Osteocyte (in vitro differentiated cells): Measurements from ENCODE around the gene TCF7L1. TPM values are rescaled to one million over a fixed set of nuclear protein-coding genes. Genes with fewer than 3 reads are reported as not detected.
"Not testable (repeated sequence)": the region's sequence is repeated elsewhere in the genome, so short reads cannot be mapped to it uniquely, and the experiment has no call there.

Experiments
- DNase-seq: peaks from one replicate; pipeline ENCODE4 v3.0.0; 2021; ENCODE audit warnings: mixed read lengths; ENCODE audit not compliant: unreplicated experiment; ENCODE audit errors: extremely low spot score
- H3K27ac Mint-ChIP-seq: one replicate; pipeline ENCODE4 v1.8.0; 2021; ENCODE audit warnings: mild to moderate bottlenecking, mixed read lengths; ENCODE audit not compliant: unreplicated experiment
- H3K27me3 Mint-ChIP-seq: one replicate; pipeline ENCODE4 v1.8.0; 2021; ENCODE audit warnings: mixed read lengths; ENCODE audit not compliant: unreplicated experiment
- H3K36me3 Mint-ChIP-seq: one replicate; pipeline ENCODE4 v1.8.0; 2021; ENCODE audit warnings: mixed read lengths; ENCODE audit not compliant: unreplicated experiment
- H3K4me1 Mint-ChIP-seq: one replicate; pipeline ENCODE4 v1.8.0; 2021; ENCODE audit warnings: mixed read lengths; ENCODE audit not compliant: unreplicated experiment
- H3K4me3 Mint-ChIP-seq: one replicate; pipeline ENCODE4 v1.8.0; 2021; ENCODE audit warnings: mild to moderate bottlenecking, moderate library complexity, mixed read lengths; ENCODE audit not compliant: unreplicated experiment
- H3K9me3 Mint-ChIP-seq: one replicate; pipeline ENCODE4 v1.8.0; 2021; ENCODE audit warnings: mixed read lengths; ENCODE audit not compliant: unreplicated experiment
- CTCF ChIP-seq: fragments of 200-600 bp; sonication (generic); IDR thresholded peaks from 2 replicates; pipeline ENCODE4 v1.5.0; 2021; ENCODE audit warnings: antibody characterized with exemption, mild to moderate bottlenecking, moderate library complexity
- total RNA-seq: library from RNA; stranded (reverse); gene quantifications from 2 replicates; pipeline ENCODE4 v1.2.1, GENCODE V29; 2021

The TCF7L1 gene
- total RNA-seq, 1 donor from 2014 or later: 31.8 TPM

GRCh38 chr2:85194780-85195480, 61.7 kb downstream of the TCF7L1 start:
- peaks cover 4% of the 10 kb centered on the region for H3K36me3 Mint-ChIP-seq
- no peak for TF ChIP-seq CTCF
- H3K4me1 Mint-ChIP-seq: peaks cover 8% of the 10 kb centered on the region
- DNase-seq: no peak
- no peaks in the 10 kb centered on the region for H3K27me3 Mint-ChIP-seq
- no peak overlapping the region for H3K27ac Mint-ChIP-seq
- no peaks in the 10 kb centered on the region for H3K9me3 Mint-ChIP-seq
- no peak overlapping the region for H3K4me3 Mint-ChIP-seq

GRCh38 chr2:85195956-85196355, 62.8 kb downstream of the TCF7L1 start:
- Mint-ChIP-seq H3K27me3 (no peaks in the 10 kb centered on the region), H3K36me3 (peaks cover 4% of the 10 kb centered on the region), H3K4me1 (peaks cover 8% of the 10 kb centered on the region), H3K9me3 (no peaks in the 10 kb centered on the region), H3K27ac (no peak overlapping the region), H3K4me3 (no peak overlapping the region)
- no peak for DNase-seq
- no peak for TF ChIP-seq CTCF

GRCh38 chr2:85199698-85200097, 66.5 kb downstream of the TCF7L1 start:
- Mint-ChIP-seq H3K4me1 (peaks cover 8% of the 10 kb centered on the region), H3K9me3 (no peaks in the 10 kb centered on the region), H3K4me3 (no peak overlapping the region), H3K27ac (no peak overlapping the region), H3K27me3 (no peaks in the 10 kb centered on the region), H3K36me3 (no peaks in the 10 kb centered on the region)
- DNase-seq: no peak
- no peak for TF ChIP-seq CTCF

GRCh38 chr2:85209887-85210286, 76.7 kb downstream of the TCF7L1 start:
- no peak for TF ChIP-seq CTCF
- peaks cover 3% of the 10 kb centered on the region for H3K36me3 Mint-ChIP-seq
- H3K27ac Mint-ChIP-seq: no peak overlapping the region
- peaks cover 28% of the 10 kb centered on the region for H3K4me1 Mint-ChIP-seq
- DNase-seq: no peak
- no peaks in the 10 kb centered on the region for H3K9me3 Mint-ChIP-seq
- H3K4me3 Mint-ChIP-seq: no peak overlapping the region
- H3K27me3 Mint-ChIP-seq: no peaks in the 10 kb centered on the region

GRCh38 chr2:85210511-85210910, 77.3 kb downstream of the TCF7L1 start:
- H3K27me3 Mint-ChIP-seq: no peaks in the 10 kb centered on the region
- peaks cover 3% of the 10 kb centered on the region for H3K36me3 Mint-ChIP-seq
- H3K9me3 Mint-ChIP-seq: no peaks in the 10 kb centered on the region
- no peak for DNase-seq
- TF ChIP-seq CTCF: no peak
- peaks cover 34% of the 10 kb centered on the region for H3K4me1 Mint-ChIP-seq
- no peak overlapping the region for H3K4me3 Mint-ChIP-seq
- no peak overlapping the region for H3K27ac Mint-ChIP-seq

- not testable (repeated sequence) for H3K36me3 Mint-ChIP-seq, H3K27me3 Mint-ChIP-seq
Measured at GRCh38 chr2:85211606-85212005, 78.4 kb downstream of the TCF7L1 start.

More at GRCh38 chr2:85211606-85212005, 78.4 kb downstream of the TCF7L1 start:
- DNase-seq, H3K27ac Mint-ChIP-seq, H3K4me3 Mint-ChIP-seq, H3K9me3 Mint-ChIP-seq: not testable (repeated sequence)
- peaks cover 44% of the 10 kb centered on the region for H3K4me1 Mint-ChIP-seq
